ENCODE results near the gene LDB2.

- no peak for TF ChIP-seq CTCF (IDR thresholded peaks at IDR 0.05)
- no peak for TF ChIP-seq POLR2A (IDR thresholded peaks at IDR 0.05)
Measured at GRCh38 chr4:16893141-16893651, 5.2 kb downstream of the LDB2 start.
